A673 (cell line): ENCODE measurements around the gene PRSS3. TPM values are rescaled to one million over a fixed set of nuclear protein-coding genes. Genes with fewer than 3 reads are reported as not detected.
"Not testable (repeated sequence)": the region's sequence is repeated elsewhere in the genome, so short reads cannot be mapped to it uniquely, and the experiment has no call there.

Experiments
- BruUV-seq: library from RNA; stranded (reverse); fragments of 400-500 nt; replicated peaks from 2 replicates; lab custom pipeline; 2021; lab: Mats Ljungman, UMichigan
- CTCF ChIA-PET: fragments of 300-600 bp; sonication (Branson Sonifier 250); formaldehyde crosslinking; loops from one replicate; lab custom pipeline; 2022; ENCODE audit warnings: antibody characterized with exemption; lab: Charles Lee
- POLR2A ChIA-PET: fragments of 300-600 bp; sonication (Branson Sonifier 250); formaldehyde crosslinking; loops from one replicate; lab custom pipeline; 2022; ENCODE audit warnings: antibody characterized with exemption; ENCODE audit not compliant: low non-redundant PET; lab: Charles Lee
- DNase-seq: peaks from one replicate; pipeline ENCODE4 v3.0.0-alpha.2; 2015; ENCODE audit warnings: low spot score
- H3K27ac ChIP-seq: fragments of 200-600 bp; sonication (generic); 2 replicates; pipeline ENCODE4 v1.5.1; 2016; ENCODE audit warnings: mixed run types, low read depth, mild to moderate bottlenecking, mixed read lengths, antibody characterized with exemption, low read length; ENCODE audit not compliant: poor library complexity, severe bottlenecking
- H3K27me3 ChIP-seq: fragments of 200-600 bp; sonication (generic); replicated peaks from 2 replicates; pipeline ENCODE4 v1.6.1; 2017; ENCODE audit warnings: mixed run types, low read depth, mild to moderate bottlenecking, mixed read lengths, antibody characterized with exemption, low read length; ENCODE audit not compliant: insufficient read depth, poor library complexity
- H3K36me3 ChIP-seq: fragments of 200-600 bp; sonication (generic); 2 replicates; pipeline ENCODE4 v1.6.1; 2016; ENCODE audit warnings: mixed run types, mild to moderate bottlenecking, mixed read lengths, antibody characterized with exemption, low read length; ENCODE audit not compliant: insufficient read depth, poor library complexity, severe bottlenecking
- H3K4me1 ChIP-seq: fragments of 200-600 bp; sonication (generic); 2 replicates; pipeline ENCODE4 v1.6.1; 2017; ENCODE audit warnings: mixed run types, mild to moderate bottlenecking, mixed read lengths, antibody characterized with exemption, low read length; ENCODE audit not compliant: insufficient read depth, poor library complexity, severe bottlenecking
- H3K4me3 ChIP-seq: fragments of 200-600 bp; sonication (generic); 2 replicates; pipeline ENCODE4 v1.5.1; 2016; ENCODE audit warnings: low read depth, mixed run types, mild to moderate bottlenecking, mixed read lengths, low read length; ENCODE audit not compliant: poor library complexity, severe bottlenecking
- H3K9me3 ChIP-seq: fragments of 200-600 bp; sonication (generic); 2 replicates; pipeline ENCODE4 v1.6.1; 2016; ENCODE audit warnings: mixed run types, low read depth, mild to moderate bottlenecking, mixed read lengths, antibody characterized with exemption, low read length; ENCODE audit not compliant: poor library complexity, severe bottlenecking
- CTCF ChIP-seq: fragments of 300-800, 200-600 bp; sonication (generic); conservative IDR thresholded peaks from 2 replicates; pipeline ENCODE4 v1.5.1; 2017; ENCODE audit warnings: low read depth, mild to moderate bottlenecking, antibody characterized with exemption, low read length, moderate library complexity, mixed read lengths
- EZH2 ChIP-seq: fragments of 200-600 bp; sonication (generic); IDR thresholded peaks from 2 replicates; pipeline ENCODE4 v1.6.1; 2017; ENCODE audit warnings: borderline replicate concordance, low read depth, mild to moderate bottlenecking, mixed read lengths, antibody characterized with exemption, low read length; ENCODE audit not compliant: poor library complexity, severe bottlenecking
- intact Hi-C: fragments of 100-400 bp; cut with micrococcal nuclease; formaldehyde crosslinking; loops from one replicate; pipeline ENCODE4 v1.10.0; 2022; ENCODE audit not compliant: unreplicated experiment
- total RNA-seq: library from RNA; stranded (reverse); gene quantifications from 2 replicates; pipeline ENCODE4 v1.2.3, GENCODE V29; 2021

Gene PRSS3
- total RNA-seq, 1 experiment from 2014 or later = not detected

- no TSS peak for BruUV-seq
- Histone ChIP-seq H3K27me3 (no peaks in the 10 kb centered on the region), H3K9me3 (no peaks in the 10 kb centered on the region), H3K36me3 (no peaks in the 10 kb centered on the region), H3K27ac (no peak overlapping the region), H3K4me1 (no peaks in the 10 kb centered on the region), H3K4me3 (no peak overlapping the region)
- no peak for DNase-seq
- TF ChIP-seq CTCF (no peak), EZH2 (no peak)
- CTCF ChIA-PET = no interaction called here
- POLR2A ChIA-PET = no interaction called here
- intact Hi-C loops = no loop called here
Measured at GRCh38 chr9:33794560-33794959, 801 bp upstream of the PRSS3 start.

GRCh38 chr9:33795819-33796218, 458 bp downstream of the PRSS3 start:
- H3K9me3 ChIP-seq = no peaks in the 10 kb centered on the region
- no peak overlapping the region for H3K27ac ChIP-seq
- intact Hi-C loops = no loop called here
- ChIA-PET POLR2A (no interaction called here), CTCF (no interaction called here)
- no peak overlapping the region for H3K4me3 ChIP-seq
- H3K4me1 ChIP-seq = no peaks in the 10 kb centered on the region
- DNase-seq = no peak
- TF ChIP-seq CTCF = no peak
- TF ChIP-seq EZH2 = no peak
- no peaks in the 10 kb centered on the region for H3K27me3 ChIP-seq
- no TSS peak for BruUV-seq
- no peaks in the 10 kb centered on the region for H3K36me3 ChIP-seq

- POLR2A ChIA-PET = interaction anchor here (0.5 kb wide), 1 partner anchor 9 kb away, joined by 5 read pairs; no protein-coding TSS in a partner anchor
- H3K27me3 ChIP-seq, BruUV-seq, DNase-seq, H3K36me3 ChIP-seq, H3K9me3 ChIP-seq, H3K4me1 ChIP-seq, H3K27ac ChIP-seq, intact Hi-C loops, H3K4me3 ChIP-seq: not testable (repeated sequence)
- CTCF ChIA-PET = interaction anchor here (0.6 kb wide), 1 partner anchor 183 kb away, joined by 4 read pairs; no protein-coding TSS in a partner anchor
Measured at GRCh38 chr9:33796679-33797078, 1.3 kb downstream of the PRSS3 start.

- Histone ChIP-seq H3K27ac (no peak overlapping the region), H3K4me1 (no peaks in the 10 kb centered on the region), H3K4me3 (no peak overlapping the region), H3K27me3 (no peaks in the 10 kb centered on the region), H3K9me3 (no peaks in the 10 kb centered on the region), H3K36me3 (no peaks in the 10 kb centered on the region)
- no peak for TF ChIP-seq CTCF
- no peak for TF ChIP-seq EZH2
- BruUV-seq = no TSS peak
- intact Hi-C loops = no loop called here
- DNase-seq = no peak
- POLR2A ChIA-PET = no interaction called here
- CTCF ChIA-PET = no interaction called here
Measured at GRCh38 chr9:33797837-33798236, 2.5 kb downstream of the PRSS3 start.
